Gastrocnemius medialis (tissue), 4 donors: ENCODE measurements around the gene GNAI2.

ENCODE experiments used
- POLR2A ChIP-seq, 2 donors: fragments of 450-650 bp; IDR thresholded peaks; one replicate each; pipeline ENCODE4 v1.6.1; 2017; ENCODE audit warnings: antibody characterized with exemption in 2 of 2, mild to moderate bottlenecking in 2 of 2, moderate library complexity in 2 of 2
- TF ChIP-seq, protein P1 (sequence below), 5 experiments: fragments of 450-650 bp in 3 of 5; fragments of 200-600 bp in 2 of 5; sonication (generic) in 2 of 5; IDR thresholded peaks in 4 of 5; conservative IDR thresholded peaks in 1 of 5; 1 replicate in 4 of 5; 2 replicates in 1 of 5; pipeline ENCODE4 v1.5.1; 2016 to 2019; ENCODE audit warnings: antibody characterized with exemption in 5 of 5, mild to moderate bottlenecking in 3 of 5, moderate library complexity in 3 of 5

DNA sequence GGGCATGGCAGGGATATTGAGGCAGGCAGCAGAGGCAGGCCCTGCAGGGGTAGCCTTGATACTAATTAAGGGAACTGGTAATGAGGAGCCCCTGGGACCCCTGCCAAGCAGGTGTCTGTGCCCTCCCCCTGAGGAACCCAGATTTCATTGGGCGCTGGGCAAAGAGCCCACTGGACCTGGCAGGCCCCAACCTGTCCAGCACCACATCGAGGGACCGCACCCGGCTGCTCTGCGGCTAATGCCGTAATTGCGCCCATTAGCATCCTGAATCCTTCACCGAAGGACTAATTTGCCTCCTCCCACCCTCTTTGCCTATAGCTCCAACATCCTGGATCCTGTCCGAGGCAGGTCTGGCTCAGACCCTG is 19.2 kb downstream of the GNAI2 start:
- TF ChIP-seq, protein P1, sequence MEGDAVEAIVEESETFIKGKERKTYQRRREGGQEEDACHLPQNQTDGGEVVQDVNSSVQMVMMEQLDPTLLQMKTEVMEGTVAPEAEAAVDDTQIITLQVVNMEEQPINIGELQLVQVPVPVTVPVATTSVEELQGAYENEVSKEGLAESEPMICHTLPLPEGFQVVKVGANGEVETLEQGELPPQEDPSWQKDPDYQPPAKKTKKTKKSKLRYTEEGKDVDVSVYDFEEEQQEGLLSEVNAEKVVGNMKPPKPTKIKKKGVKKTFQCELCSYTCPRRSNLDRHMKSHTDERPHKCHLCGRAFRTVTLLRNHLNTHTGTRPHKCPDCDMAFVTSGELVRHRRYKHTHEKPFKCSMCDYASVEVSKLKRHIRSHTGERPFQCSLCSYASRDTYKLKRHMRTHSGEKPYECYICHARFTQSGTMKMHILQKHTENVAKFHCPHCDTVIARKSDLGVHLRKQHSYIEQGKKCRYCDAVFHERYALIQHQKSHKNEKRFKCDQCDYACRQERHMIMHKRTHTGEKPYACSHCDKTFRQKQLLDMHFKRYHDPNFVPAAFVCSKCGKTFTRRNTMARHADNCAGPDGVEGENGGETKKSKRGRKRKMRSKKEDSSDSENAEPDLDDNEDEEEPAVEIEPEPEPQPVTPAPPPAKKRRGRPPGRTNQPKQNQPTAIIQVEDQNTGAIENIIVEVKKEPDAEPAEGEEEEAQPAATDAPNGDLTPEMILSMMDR (IDR thresholded peaks at IDR 0.05 in 4 of 5, conservative IDR thresholded peaks at IDR 0.05 in 1 of 5): no peak
- TF ChIP-seq POLR2A (IDR thresholded peaks at IDR 0.05): no peak
